HL-60 (cell line): Measurements from ENCODE around the gene ANAPC5.

Source experiments
- CTCF ChIP-seq: IDR thresholded peaks from one replicate; pipeline ENCODE4 v1.5.1; 2011; ENCODE audit warnings: low read length, control low read depth, inconsistent platforms; ENCODE audit not compliant: insufficient read depth
- POLR2AphosphoS5 ChIP-seq: IDR thresholded peaks from 2 replicates; pipeline ENCODE4 v1.6.1; 2012; ENCODE audit warnings: low read depth
- SPI1 ChIP-seq: IDR thresholded peaks from 2 replicates; pipeline ENCODE4 v1.6.1; 2012; ENCODE audit warnings: low read depth, mild to moderate bottlenecking, borderline replicate concordance

- TF ChIP-seq CTCF (no peak), POLR2AphosphoS5 (no peak; the same call in 1 of the 2 replicates), SPI1 (no peak)
Measured at GRCh38 chr12:121294151-121294889, 57.9 kb downstream of the ANAPC5 start.
